ENCODE data around the gene RFXANK.
A peak's percentile ranks its signal among the peaks of the same experiment; 100 is the strongest.
"Not testable (repeated sequence)": the region's sequence is repeated elsewhere in the genome, so short reads cannot be mapped to it uniquely, and the experiment has no call there.

Gene RFXANK

GRCh38 chr19:19192078-19192882 lies at the start of gene RFXANK, which contains the start of gene BORCS8:
Gene RFXANK, plus strand, starts transcription at chr19:19192258. Its CDS starts 1,689 bp downstream, at chr19:19193947.
Gene BORCS8, minus strand, starts transcription at chr19:19192152. Its CDS starts 35 bp downstream, at chr19:19192117.
- DNase-seq: peak; percentile 100

GRCh38 chr19:19142347-19142746 lies 49.7 kb upstream of the RFXANK start:
- DNase-seq: no peak

GRCh38 chr19:19145281-19145680 lies 46.8 kb upstream of the RFXANK start:
- no peak for DNase-seq

GRCh38 chr19:19145684-19146608 lies 46.1 kb upstream of the RFXANK start:
- DNase-seq: peak; percentile 84

GRCh38 chr19:19146865-19147264 lies 45.2 kb upstream of the RFXANK start:
- no peak for DNase-seq

GRCh38 chr19:19147344-19147743 lies 44.7 kb upstream of the RFXANK start:
- no peak for DNase-seq

- not testable (repeated sequence) for DNase-seq
Observed at GRCh38 chr19:19148504-19148903, 43.6 kb upstream of the RFXANK start.

GRCh38 chr19:19149435-19149834 lies 42.6 kb upstream of the RFXANK start:
- no peak for DNase-seq

- no peak for DNase-seq
Observed at GRCh38 chr19:19151418-19151817, 40.6 kb upstream of the RFXANK start.

GRCh38 chr19:19152668-19153384 lies 39.2 kb upstream of the RFXANK start:
- no peak for DNase-seq

GRCh38 chr19:19154768-19155494 lies 37.1 kb upstream of the RFXANK start:
- no peak for DNase-seq

GRCh38 chr19:19155495-19156219 lies 36.4 kb upstream of the RFXANK start:
- DNase-seq: no peak

- DNase-seq: no peak
Observed at GRCh38 chr19:19157808-19158207, 34.2 kb upstream of the RFXANK start.

GRCh38 chr19:19159534-19159933 lies 32.5 kb upstream of the RFXANK start:
- DNase-seq: no peak

- no peak for DNase-seq
Observed at GRCh38 chr19:19160461-19161035, 31.5 kb upstream of the RFXANK start.

GRCh38 chr19:19162495-19162894 lies 29.6 kb upstream of the RFXANK start:
- no peak for DNase-seq

- DNase-seq: no peak
Observed at GRCh38 chr19:19165396-19165795, 26.7 kb upstream of the RFXANK start.

GRCh38 chr19:19167612-19168011 lies 24.4 kb upstream of the RFXANK start:
- no peak for DNase-seq

GRCh38 chr19:19169236-19170052 lies 22.6 kb upstream of the RFXANK start:
- no peak for DNase-seq
